OCI-LY1 (cell line): ENCODE measurements around the gene EPGN.

Source experiments
- H2AFZ ChIP-seq: fragments of 200-600 bp; sonication (generic), shearing (Covaris generic); 2 replicates; pipeline ENCODE4 v1.6.0; 2014; ENCODE audit warnings: antibody characterized with exemption, mild to moderate bottlenecking, low read length
- H3F3A ChIP-seq: fragments of 200-600 bp; sonication (generic), shearing (Covaris generic); 2 replicates; pipeline ENCODE4 v1.6.0; 2014; ENCODE audit warnings: mild to moderate bottlenecking, antibody characterized with exemption, low read length, moderate library complexity; ENCODE audit not compliant: insufficient read depth
- H3K27ac ChIP-seq: fragments of 200-600 bp; sonication (generic); 2 replicates; pipeline ENCODE4 v1.5.1; 2014; ENCODE audit warnings: low read length, mixed run types, mild to moderate bottlenecking, low read depth; ENCODE audit not compliant: poor library complexity, severe bottlenecking
- H3K27me3 ChIP-seq: fragments of 200-600 bp; sonication (generic); 2 replicates; pipeline ENCODE4 v1.6.0; 2014; ENCODE audit warnings: antibody characterized with exemption, mild to moderate bottlenecking, low read length, moderate library complexity; ENCODE audit not compliant: insufficient read depth
- H3K36me3 ChIP-seq: fragments of 200-600 bp; sonication (generic); 2 replicates; pipeline ENCODE4 v1.6.1; 2014; ENCODE audit warnings: mild to moderate bottlenecking, antibody characterized with exemption, low read length, moderate library complexity, mixed read lengths; ENCODE audit not compliant: insufficient read depth
- H3K4me1 ChIP-seq: fragments of 200-600 bp; sonication (generic); 2 replicates; pipeline ENCODE4 v1.5.1; 2014; ENCODE audit warnings: mild to moderate bottlenecking, low read length, moderate library complexity; ENCODE audit not compliant: insufficient read depth, severe bottlenecking
- H3K4me2 ChIP-seq: fragments of 200-600 bp; sonication (generic), shearing (Covaris generic); 2 replicates; pipeline ENCODE4 v1.6.1; 2014; ENCODE audit warnings: low read length
- H3K4me3 ChIP-seq: fragments of 200-600 bp; sonication (generic); 2 replicates; pipeline ENCODE4 v1.5.1; 2014; ENCODE audit warnings: low read length, low read depth, mild to moderate bottlenecking, mixed read lengths; ENCODE audit not compliant: poor library complexity, severe bottlenecking
- H3K79me2 ChIP-seq: fragments of 200-600 bp; shearing (Covaris generic); 2 replicates; pipeline ENCODE4 v1.6.1; 2016; ENCODE audit warnings: mixed run types, low read length, mixed read lengths; ENCODE audit not compliant: insufficient read depth
- H3K9ac ChIP-seq: fragments of 200-600 bp; sonication (generic), shearing (Covaris generic); 2 replicates; pipeline ENCODE4 v1.6.1; 2014; ENCODE audit warnings: mild to moderate bottlenecking, low read length, mixed read lengths
- H3K9me2 ChIP-seq: fragments of 200-600 bp; sonication (generic), shearing (Covaris generic); 2 replicates; pipeline ENCODE4 v1.6.1; 2014; ENCODE audit warnings: low read depth, mild to moderate bottlenecking, low read length, mixed read lengths
- H3K9me3 ChIP-seq: fragments of 200-600 bp; shearing (Covaris generic); 2 replicates; pipeline ENCODE4 v1.6.1; 2014; ENCODE audit warnings: low read length, mixed read lengths
- H4K20me1 ChIP-seq: fragments of 200-600 bp; sonication (generic), shearing (Covaris generic); 2 replicates; pipeline ENCODE4 v1.6.0; 2016; ENCODE audit warnings: mild to moderate bottlenecking, low read length; ENCODE audit not compliant: insufficient read depth
- EZH2 ChIP-seq: fragments of 200-600 bp; sonication (generic), shearing (Covaris generic); IDR thresholded peaks from 2 replicates; pipeline ENCODE4 v1.8.0; 2017; ENCODE audit warnings: borderline replicate concordance, mixed run types, mild to moderate bottlenecking, antibody characterized with exemption, low read length, moderate library complexity, mixed read lengths
- TF ChIP-seq, protein P1 (sequence below): fragments of 200-600 bp; sonication (generic), shearing (Covaris generic); IDR thresholded peaks from 2 replicates; pipeline ENCODE4 v1.5.1; 2017; ENCODE audit warnings: mild to moderate bottlenecking, antibody characterized with exemption, low read length, moderate library complexity, mixed read lengths

Gene EPGN

DNA sequence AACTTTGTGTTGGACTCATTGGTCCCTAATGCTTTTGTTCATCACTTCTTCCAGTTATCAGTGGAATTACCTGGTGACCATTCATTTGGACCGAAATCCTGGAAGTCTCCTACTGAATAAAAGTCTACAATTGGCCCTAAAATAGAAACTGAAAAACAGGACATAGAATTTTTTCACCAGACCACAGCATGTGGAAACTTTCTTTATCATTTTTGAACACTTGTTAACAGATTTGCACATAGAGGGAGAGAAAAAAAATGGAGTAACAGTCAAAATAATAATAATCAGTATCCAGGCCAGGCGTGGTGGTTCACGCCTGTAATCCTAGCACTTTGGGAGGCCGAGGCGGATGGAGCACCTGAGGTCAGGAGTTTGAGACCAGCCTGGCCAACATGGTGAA lies 7.1 kb downstream of the EPGN start:
- Histone ChIP-seq H3K27ac (no peak overlapping the region), H3K9ac (no peak overlapping the region), H3K9me3 (no peaks in the 10 kb centered on the region), H3F3A (no peaks in the 10 kb centered on the region), H2AFZ (no peak overlapping the region), H3K9me2 (no peaks in the 10 kb centered on the region), H4K20me1 (no peaks in the 10 kb centered on the region), H3K36me3 (no peaks in the 10 kb centered on the region), H3K4me3 (no peak overlapping the region), H3K27me3 (no peaks in the 10 kb centered on the region), H3K4me2 (no peak overlapping the region), H3K4me1 (no peaks in the 10 kb centered on the region), H3K79me2 (no peaks in the 10 kb centered on the region)
- TF ChIP-seq, protein P1, sequence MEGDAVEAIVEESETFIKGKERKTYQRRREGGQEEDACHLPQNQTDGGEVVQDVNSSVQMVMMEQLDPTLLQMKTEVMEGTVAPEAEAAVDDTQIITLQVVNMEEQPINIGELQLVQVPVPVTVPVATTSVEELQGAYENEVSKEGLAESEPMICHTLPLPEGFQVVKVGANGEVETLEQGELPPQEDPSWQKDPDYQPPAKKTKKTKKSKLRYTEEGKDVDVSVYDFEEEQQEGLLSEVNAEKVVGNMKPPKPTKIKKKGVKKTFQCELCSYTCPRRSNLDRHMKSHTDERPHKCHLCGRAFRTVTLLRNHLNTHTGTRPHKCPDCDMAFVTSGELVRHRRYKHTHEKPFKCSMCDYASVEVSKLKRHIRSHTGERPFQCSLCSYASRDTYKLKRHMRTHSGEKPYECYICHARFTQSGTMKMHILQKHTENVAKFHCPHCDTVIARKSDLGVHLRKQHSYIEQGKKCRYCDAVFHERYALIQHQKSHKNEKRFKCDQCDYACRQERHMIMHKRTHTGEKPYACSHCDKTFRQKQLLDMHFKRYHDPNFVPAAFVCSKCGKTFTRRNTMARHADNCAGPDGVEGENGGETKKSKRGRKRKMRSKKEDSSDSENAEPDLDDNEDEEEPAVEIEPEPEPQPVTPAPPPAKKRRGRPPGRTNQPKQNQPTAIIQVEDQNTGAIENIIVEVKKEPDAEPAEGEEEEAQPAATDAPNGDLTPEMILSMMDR, result no peak
- TF ChIP-seq EZH2, result no peak

DNA sequence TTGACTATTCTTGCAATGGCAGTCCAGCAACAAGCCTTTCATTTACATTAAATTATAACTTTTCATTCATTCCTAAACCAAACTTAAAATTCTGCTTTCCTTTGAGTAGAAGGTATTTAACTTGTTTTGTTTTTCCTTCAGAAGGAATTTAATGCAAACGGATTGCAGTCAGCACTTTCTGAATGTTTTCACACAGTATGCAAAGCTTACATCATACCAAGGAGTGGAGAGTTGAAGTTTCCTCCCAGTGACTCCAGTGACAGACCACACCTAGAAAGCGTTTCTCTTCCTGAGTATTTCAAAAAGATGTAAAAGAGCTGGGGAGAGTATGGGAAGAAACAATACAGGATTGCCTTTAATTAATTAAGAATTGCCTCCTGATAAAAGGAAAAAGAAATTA lies 8.1 kb downstream of the EPGN start:
- Histone ChIP-seq H3K4me2 (no peak overlapping the region), H3K79me2 (no peaks in the 10 kb centered on the region)

DNA sequence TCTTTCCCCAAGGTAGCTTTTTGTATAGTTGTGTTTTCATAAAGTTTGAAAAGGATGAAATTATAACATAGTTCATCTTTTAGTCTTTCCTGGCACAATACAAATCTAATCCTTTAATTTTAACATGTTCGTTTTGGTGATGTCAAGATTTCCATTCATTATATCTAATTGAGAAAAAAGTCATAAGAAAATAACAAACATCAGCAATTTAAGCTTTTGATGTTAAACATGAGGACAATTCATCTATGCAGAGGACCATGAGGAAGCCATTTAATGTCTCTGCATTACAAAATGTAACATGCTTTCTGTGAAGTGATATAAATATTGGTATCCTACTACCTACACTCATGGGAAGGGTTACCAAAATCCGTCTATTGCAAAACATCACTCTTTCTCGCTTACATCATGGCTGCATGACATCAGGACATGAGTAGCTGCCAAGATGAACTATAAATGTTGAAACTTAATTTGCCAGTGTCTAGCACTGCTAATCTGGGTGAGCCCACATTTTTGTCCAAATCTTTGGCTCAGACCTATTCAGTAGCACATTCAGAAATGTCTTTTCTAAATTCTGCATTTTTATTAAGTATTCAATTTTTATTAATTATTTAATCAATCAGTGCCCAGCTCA lies 9.5 kb downstream of the EPGN start:
- Histone ChIP-seq H4K20me1 (no peaks in the 10 kb centered on the region), H2AFZ (no peak overlapping the region), H3K27me3 (no peaks in the 10 kb centered on the region), H3K36me3 (no peaks in the 10 kb centered on the region), H3K9me2 (no peaks in the 10 kb centered on the region), H3K79me2 (no peaks in the 10 kb centered on the region), H3K4me2 (no peak overlapping the region), H3K9me3 (no peaks in the 10 kb centered on the region), H3K4me1 (no peaks in the 10 kb centered on the region), H3K9ac (no peak overlapping the region), H3K4me3 (no peak overlapping the region), H3K27ac (no peak overlapping the region), H3F3A (no peaks in the 10 kb centered on the region)
- no peak for TF ChIP-seq EZH2
- TF ChIP-seq, protein P1, result no peak

More for the DNA sequence above, 8.1 kb downstream of the EPGN start:
- H2AFZ ChIP-seq, result no peak overlapping the region
- H3K36me3 ChIP-seq, result no peaks in the 10 kb centered on the region
- no peaks in the 10 kb centered on the region for H4K20me1 ChIP-seq
- no peaks in the 10 kb centered on the region for H3K4me1 ChIP-seq
- H3F3A ChIP-seq, result no peaks in the 10 kb centered on the region
- no peak overlapping the region for H3K4me3 ChIP-seq
- TF ChIP-seq, protein P1, result no peak
- no peak for TF ChIP-seq EZH2
- no peaks in the 10 kb centered on the region for H3K9me2 ChIP-seq
- H3K27me3 ChIP-seq, result no peaks in the 10 kb centered on the region
- no peak overlapping the region for H3K27ac ChIP-seq
- H3K9ac ChIP-seq, result no peak overlapping the region
- H3K9me3 ChIP-seq, result no peaks in the 10 kb centered on the region
